B cell (primary cell): ENCODE measurements around the gene PPP4C. TPM values are rescaled to one million over a fixed set of nuclear protein-coding genes. Genes with fewer than 3 reads are reported as not detected.

Experiments used
- ATAC-seq: fragments of 200-7000 bp; cut with Tn5 transposase; one replicate; pipeline ENCODE4 v1.10.0; 2021; ENCODE audit warnings: low read depth, mild to moderate bottlenecking, moderate number of reproducible peaks, moderate library complexity
- CTCF ChIA-PET: fragments of 350-600 bp; sonication (Branson Sonifier 250); formaldehyde crosslinking; loops from one replicate; lab custom pipeline; 2021; ENCODE audit warnings: antibody characterized with exemption, inconsistent platforms; lab: Charles Lee
- POLR2A ChIA-PET: fragments of 350-600 bp; sonication (Branson Sonifier 250); formaldehyde crosslinking; loops from one replicate; lab custom pipeline; 2021; ENCODE audit warnings: antibody characterized with exemption; lab: Charles Lee
- DNase-seq: peaks from one replicate; pipeline ENCODE4 v3.0.0; 2013
- H2AFZ ChIP-seq: 2 replicates; pipeline ENCODE4 v1.6.1; 2012; ENCODE audit warnings: mild to moderate bottlenecking, low read depth, low read length; ENCODE audit not compliant: insufficient read depth, poor library complexity, severe bottlenecking
- H3K27ac ChIP-seq, 2 donors: 1 replicate in 1 of 2; 2 replicates in 1 of 2; pipeline ENCODE4 v1.5.1; 2012 to 2013; ENCODE audit warnings: low read length in 2 of 2, mild to moderate bottlenecking in 2 of 2, moderate library complexity in 1 of 2
- H3K27me3 ChIP-seq, 4 experiments: fragments of 200-600 bp in 1 of 4; sonication (generic) in 1 of 4; replicated peaks in 1 of 4; 1 replicate in 2 of 4; 2 replicates in 2 of 4; pipeline versions ENCODE4 v1.6.1 to v1.7.0; 2013 to 2016; ENCODE audit warnings: low read length in 3 of 4, mild to moderate bottlenecking in 2 of 4, mixed read lengths in 1 of 4, moderate library complexity in 1 of 4; ENCODE audit not compliant: insufficient read depth in 4 of 4, control insufficient read depth in 3 of 4; ENCODE audit errors: control extremely low read depth in 1 of 4
- H3K36me3 ChIP-seq, 2 experiments: replicated peaks in 1 of 2; 1 replicate in 1 of 2; 2 replicates in 1 of 2; pipeline versions ENCODE4 v1.6.1 to v1.7.1; 2013; ENCODE audit warnings: low read length in 1 of 2; ENCODE audit not compliant: insufficient read depth in 2 of 2, control insufficient read depth in 1 of 2; ENCODE audit errors: control extremely low read depth in 1 of 2, extremely low read depth in 1 of 2
- H3K4me1 ChIP-seq, 2 donors: fragments of 200-600 bp in 1 of 2; sonication (generic) in 1 of 2; 1 replicate in 1 of 2; 2 replicates in 1 of 2; pipeline versions ENCODE4 v1.5.1 to v1.6.1; 2013 to 2017; ENCODE audit warnings: low read length in 2 of 2; ENCODE audit not compliant: control insufficient read depth in 2 of 2, insufficient read depth in 2 of 2
- H3K4me2 ChIP-seq: replicated peaks from 2 replicates; pipeline ENCODE3; 2012; ENCODE audit warnings: mild to moderate bottlenecking, low read depth, low read length; ENCODE audit not compliant: poor library complexity, severe bottlenecking
- H3K4me3 ChIP-seq, 5 experiments: fragments of 200-600 bp in 1 of 5; sonication (generic) in 1 of 5; 1 replicate in 3 of 5; 2 replicates in 2 of 5; pipeline versions ENCODE4 v1.5.1 to v1.7.0; 2011 to 2016; ENCODE audit warnings: low read length in 4 of 5, mild to moderate bottlenecking in 4 of 5, low read depth in 2 of 5, control low read depth in 1 of 5, moderate library complexity in 1 of 5; ENCODE audit not compliant: insufficient read depth in 1 of 5; ENCODE audit errors: control extremely low read depth in 1 of 5, extremely low read depth in 1 of 5
- H3K79me2 ChIP-seq: fragments of 200-600 bp; sonication (generic); one replicate; pipeline ENCODE4 v1.6.0; 2016; ENCODE audit warnings: low read length; ENCODE audit not compliant: control insufficient read depth, insufficient read depth
- H3K9ac ChIP-seq: fragments of 200-600 bp; sonication (generic); 2 replicates; pipeline ENCODE4 v1.6.1; 2017; ENCODE audit warnings: mild to moderate bottlenecking, low read length, moderate library complexity
- H3K9me3 ChIP-seq, 3 donors: one replicate each; pipeline versions ENCODE4 v1.6.1 to v1.7.1; 2013; ENCODE audit warnings: low read length in 2 of 3; ENCODE audit not compliant: control insufficient read depth in 2 of 3, insufficient read depth in 1 of 3; ENCODE audit errors: control extremely low read depth in 1 of 3
- H4K20me1 ChIP-seq: 2 replicates; pipeline ENCODE4 v1.6.0; 2012; ENCODE audit warnings: mild to moderate bottlenecking, low read length; ENCODE audit not compliant: insufficient read depth, control insufficient read depth, poor library complexity, severe bottlenecking
- H3K27ac Mint-ChIP-seq: one replicate; pipeline ENCODE4 v1.8.0; 2021; ENCODE audit warnings: mixed read lengths
- H3K27me3 Mint-ChIP-seq: one replicate; pipeline ENCODE4 v1.8.0; 2021; ENCODE audit warnings: mixed read lengths
- H3K4me1 Mint-ChIP-seq: one replicate; pipeline ENCODE4 v1.8.0; 2021; ENCODE audit warnings: mixed read lengths
- H3K4me3 Mint-ChIP-seq: one replicate; pipeline ENCODE4 v1.8.0; 2021; ENCODE audit warnings: mixed read lengths
- H3K9me3 Mint-ChIP-seq: one replicate; pipeline ENCODE4 v1.8.0; 2022; ENCODE audit warnings: mixed read lengths; ENCODE audit not compliant: insufficient read depth
- CTCF ChIP-seq: fragments of 200-600 bp; IDR thresholded peaks from one replicate; pipeline ENCODE4 v1.8.0; 2022; ENCODE audit warnings: antibody characterized with exemption, mild to moderate bottlenecking
- EZH2 ChIP-seq: IDR thresholded peaks from 2 replicates; pipeline ENCODE4 v1.6.1; 2012; ENCODE audit warnings: borderline replicate concordance, low read depth, mild to moderate bottlenecking, moderate library complexity, low read length; ENCODE audit not compliant: insufficient read depth, poor library complexity, severe bottlenecking
- WGBS: methylation state at CpG from one replicate; pipeline ENCODE4 v1.1.5; 2013; ENCODE audit warnings: missing lambda C conversion rate; ENCODE audit not compliant: insufficient coverage; 5-methylcytosine and 5-hydroxymethylcytosine counted together
- intact Hi-C: fragments of 100-400 bp; cut with micrococcal nuclease; formaldehyde crosslinking; loops from one replicate; pipeline ENCODE4 v1.10.0; 2022
- polyA plus RNA-seq: library from polyadenylated mRNA; depleted of rRNA; stranded (reverse); fragments of >200 nt; gene quantifications from 2 replicates; pipeline ENCODE4 v1.2.3, GENCODE V29; 2012
- total RNA-seq, 2 donors: library from RNA; stranded (reverse); fragments of 120-200 nt in 1 of 2; gene quantifications; 1 replicate in 1 of 2; 2 replicates in 1 of 2; pipeline versions ENCODE4 v1.2.3 to v1.2.4, GENCODE V29; 2013 to 2022

PPP4C gene
- total and polyA plus RNA-seq, 2 donors (not counting 1 experiment from before 2014, with no cell fraction given) = 93.3 to 106 TPM

- no peak for ATAC-seq
- Histone ChIP-seq H3K4me1 (peaks cover 6 to 23% of the 10 kb centered on the region in 2 donors), H3K4me3 (no peak overlapping the region), H2AFZ (no peak overlapping the region), H3K4me2 (no peak overlapping the region), H3K9me3 (no peaks in the 10 kb centered on the region), H3K9ac (no peak overlapping the region), H3K79me2 (no peaks in the 10 kb centered on the region), H4K20me1 (no peaks in the 10 kb centered on the region), H3K27me3 (no peaks in the 10 kb centered on the region), H3K27ac (no peak overlapping the region), H3K36me3 (peaks cover 0 to 32% of the 10 kb centered on the region in 2 experiments)
- ChIA-PET CTCF (no interaction called here), POLR2A (interaction anchor here (0.5 to 0.7 kb wide), 2 partner anchors 22 to 319 kb away, joined by 5 read pairs; partner anchors contain the start of gene ALDOA)
- WGBS = 85% methylated on average over 8 of the region's 11 CpGs
- no peak for DNase-seq
- intact Hi-C loops = no loop called here
- peak overlapping the region; percentile 65 for H3K27ac Mint-ChIP-seq
- H3K4me1 Mint-ChIP-seq = peaks cover 25% of the 10 kb centered on the region
- H3K4me3 Mint-ChIP-seq = no peak overlapping the region
- no peaks in the 10 kb centered on the region for H3K9me3 Mint-ChIP-seq
- H3K27me3 Mint-ChIP-seq = no peaks in the 10 kb centered on the region
- no peak for TF ChIP-seq EZH2
- no peak for TF ChIP-seq CTCF
Measured at GRCh38 chr16:30087181-30087898, 11.5 kb downstream of the PPP4C start.

- Histone ChIP-seq H3K9ac (no peak overlapping the region), H3K4me1 (peaks cover 13 to 33% of the 10 kb centered on the region in 2 donors), H2AFZ (no peak overlapping the region), H3K27ac (no peak overlapping the region), H3K9me3 (no peaks in the 10 kb centered on the region), H3K36me3 (peaks cover 0 to 23% of the 10 kb centered on the region in 2 experiments), H4K20me1 (no peaks in the 10 kb centered on the region), H3K4me3 (no peak overlapping the region), H3K79me2 (no peaks in the 10 kb centered on the region), H3K4me2 (no peak overlapping the region), H3K27me3 (no peaks in the 10 kb centered on the region)
- Mint-ChIP-seq H3K27me3 (no peaks in the 10 kb centered on the region), H3K9me3 (no peaks in the 10 kb centered on the region), H3K4me1 (peaks cover 33% of the 10 kb centered on the region), H3K4me3 (no peak overlapping the region), H3K27ac (no peak overlapping the region)
- intact Hi-C loops = no loop called here
- ATAC-seq = no peak
- no peak for DNase-seq
- POLR2A ChIA-PET = no interaction called here
- 88% methylated on average over 3 of the region's 10 CpGs for WGBS
- CTCF ChIA-PET = no interaction called here
- TF ChIP-seq CTCF (no peak), EZH2 (no peak)
Measured at GRCh38 chr16:30088237-30088831, 12.5 kb downstream of the PPP4C start.
